ENCODE data around the gene ELP1.

ELP1 gene

GRCh38 chr9:108859459-108860114, 74.3 kb downstream of the ELP1 start:
- no peak overlapping the region for H3K4me3 ChIP-seq (ENCODE audit: low read length)
- DNase-seq (ENCODE audit: low read depth) = no peak
- no peak for TF ChIP-seq CTCF (conservative IDR thresholded peaks at IDR 0.05; ENCODE audit: low read length)

- TF ChIP-seq CTCF (conservative IDR thresholded peaks at IDR 0.05; ENCODE audit: low read length) = no peak
- DNase-seq (ENCODE audit: low read depth) = no peak
- H3K4me3 ChIP-seq (ENCODE audit: low read length) = no peak overlapping the region
These were observed 76.4 kb downstream of the ELP1 start for GRCh38 chr9:108857572-108857971.

- no peak within 1 kb of the TSS for H3K4me3 ChIP-seq (ENCODE audit: low read length)
- TF ChIP-seq CTCF (conservative IDR thresholded peaks at IDR 0.05; ENCODE audit: low read length) = no peak
- DNase-seq (ENCODE audit: low read depth) = no peak
These were observed 78.0 kb downstream of the ELP1 start, which contains the start of gene ACTL7B for GRCh38 chr9:108855888-108856287. Gene ACTL7B, minus strand, starts transcription at chr9:108855986. Its CDS starts 56 bp downstream, at chr9:108855930.

GRCh38 chr9:108855529-108855886, 78.4 kb downstream of the ELP1 start:
- no peak for DNase-seq (ENCODE audit: low read depth)
- TF ChIP-seq CTCF (conservative IDR thresholded peaks at IDR 0.05; ENCODE audit: low read length) = no peak
- no peak overlapping the region for H3K4me3 ChIP-seq (ENCODE audit: low read length)

GRCh38 chr9:108854641-108855528, 79.0 kb downstream of the ELP1 start:
- no peak for TF ChIP-seq CTCF (conservative IDR thresholded peaks at IDR 0.05; ENCODE audit: low read length)
- no peak overlapping the region for H3K4me3 ChIP-seq (ENCODE audit: low read length)
- no peak for DNase-seq (ENCODE audit: low read depth)

- DNase-seq (ENCODE audit: low read depth) = no peak
- no peak for TF ChIP-seq CTCF (conservative IDR thresholded peaks at IDR 0.05; ENCODE audit: low read length)
- no peak overlapping the region for H3K4me3 ChIP-seq (ENCODE audit: low read length)
These were observed 79.8 kb downstream of the ELP1 start for GRCh38 chr9:108854094-108854493.

- TF ChIP-seq CTCF (conservative IDR thresholded peaks at IDR 0.05; ENCODE audit: low read length) = no peak
- no peak overlapping the region for H3K4me3 ChIP-seq (ENCODE audit: low read length)
- no peak for DNase-seq (ENCODE audit: low read depth)
These were observed 81.8 kb downstream of the ELP1 start for GRCh38 chr9:108852079-108852478.

All from AG10803 (cell line).